Astrocyte (in vitro differentiated cells and primary cell): ENCODE results near the gene HMCES. TPM values are rescaled to one million over a fixed set of nuclear protein-coding genes. Genes with fewer than 3 reads are reported as not detected.

Source experiments
- DNase-seq: peaks from one replicate; pipeline ENCODE4 v3.0.0-alpha.2; 2010; ENCODE audit warnings: low read depth
- FAIRE-seq: peaks from 2 replicates; lab custom pipeline; 2011; peaks lifted over from hg19 to GRCh38; lab: Jason Lieb, UNC
- H2AFZ ChIP-seq: 2 replicates; pipeline ENCODE4 v1.6.0; 2012; ENCODE audit warnings: low read depth, low read length, inconsistent platforms
- H3K27ac ChIP-seq: 2 replicates; pipeline ENCODE4 v1.5.1; 2011; ENCODE audit warnings: low read depth, low read length, inconsistent platforms
- H3K27me3 ChIP-seq: 2 replicates; pipeline ENCODE4 v1.6.0; 2011; ENCODE audit warnings: low read length, inconsistent platforms; ENCODE audit not compliant: insufficient read depth
- H3K36me3 ChIP-seq: 2 replicates; pipeline ENCODE4 v1.5.1; 2011; ENCODE audit warnings: low read length, inconsistent platforms; ENCODE audit not compliant: insufficient read depth
- H3K4me1 ChIP-seq: 2 replicates; pipeline ENCODE4 v1.5.1; 2011; ENCODE audit warnings: low read length, inconsistent platforms; ENCODE audit not compliant: insufficient read depth
- H3K4me2 ChIP-seq: 2 replicates; pipeline ENCODE4 v1.6.0; 2012; ENCODE audit warnings: low read length, inconsistent platforms
- H3K4me3 ChIP-seq: 2 replicates; pipeline ENCODE4 v1.5.1; 2011; ENCODE audit warnings: low read depth, mild to moderate bottlenecking, low read length, inconsistent platforms; ENCODE audit not compliant: insufficient read depth
- H3K79me2 ChIP-seq: 2 replicates; pipeline ENCODE4 v1.6.0; 2012; ENCODE audit warnings: mild to moderate bottlenecking, low read length, inconsistent platforms; ENCODE audit not compliant: insufficient read depth
- H3K9ac ChIP-seq: 2 replicates; pipeline ENCODE4 v1.6.0; 2012; ENCODE audit warnings: mild to moderate bottlenecking, low read length, inconsistent platforms
- H3K9me3 ChIP-seq: 2 replicates; pipeline ENCODE4 v1.5.1; 2012; ENCODE audit warnings: low read depth, mild to moderate bottlenecking, low read length, inconsistent platforms; ENCODE audit not compliant: insufficient read depth
- H4K20me1 ChIP-seq: 2 replicates; pipeline ENCODE4 v1.6.0; 2012; ENCODE audit warnings: low read length, inconsistent platforms; ENCODE audit not compliant: insufficient read depth
- H3K27ac Mint-ChIP-seq: one replicate; pipeline ENCODE4 v1.8.0; 2021; ENCODE audit warnings: mild to moderate bottlenecking, mixed read lengths; ENCODE audit not compliant: unreplicated experiment
- H3K27me3 Mint-ChIP-seq: one replicate; pipeline ENCODE4 v1.8.0; 2021; ENCODE audit warnings: low read depth, mixed read lengths; ENCODE audit not compliant: unreplicated experiment
- H3K36me3 Mint-ChIP-seq: one replicate; pipeline ENCODE4 v1.8.0; 2021; ENCODE audit warnings: low read depth, mixed read lengths; ENCODE audit not compliant: unreplicated experiment
- H3K4me1 Mint-ChIP-seq: one replicate; pipeline ENCODE4 v1.8.0; 2021; ENCODE audit warnings: low read depth, mixed read lengths; ENCODE audit not compliant: unreplicated experiment
- H3K4me3 Mint-ChIP-seq: one replicate; pipeline ENCODE4 v1.8.0; 2021; ENCODE audit warnings: mild to moderate bottlenecking, moderate library complexity, mixed read lengths; ENCODE audit not compliant: unreplicated experiment
- H3K9me3 Mint-ChIP-seq: one replicate; pipeline ENCODE4 v1.8.0; 2021; ENCODE audit warnings: mild to moderate bottlenecking, mixed read lengths; ENCODE audit not compliant: unreplicated experiment
- EZH2 ChIP-seq: IDR thresholded peaks from 2 replicates; pipeline ENCODE4 v1.6.1; 2012; ENCODE audit warnings: mild to moderate bottlenecking, low read length, inconsistent platforms; ENCODE audit not compliant: insufficient read depth
- total RNA-seq: library from RNA; stranded (reverse); gene quantifications from 2 replicates; pipeline ENCODE4 v1.2.1, GENCODE V29; 2021
- TF ChIP-seq, protein P1 (sequence below): IDR thresholded peaks from 2 replicates; pipeline ENCODE4 v1.5.1; 2011; ENCODE audit warnings: low read depth, mild to moderate bottlenecking, inconsistent platforms, low read length, moderate library complexity; ENCODE audit not compliant: insufficient read depth

HMCES gene
- total RNA-seq, 1 donor from 2014 or later, result 27.4 TPM

DNA sequence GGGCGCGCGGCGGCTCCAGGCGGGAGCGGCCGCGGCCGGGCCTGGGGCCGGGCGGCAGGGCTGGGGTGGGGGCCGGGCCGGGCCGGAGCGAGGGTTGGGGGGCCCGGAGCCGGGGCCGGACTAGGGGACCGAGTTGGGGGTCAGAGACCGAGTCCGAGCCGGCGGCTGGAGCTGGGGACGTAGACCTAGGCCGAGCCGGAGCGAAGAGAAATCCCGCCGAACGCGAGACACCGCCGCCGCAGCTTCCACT, 37.3 kb downstream of the HMCES start:
- no peaks in the 10 kb centered on the region for H3K36me3 ChIP-seq
- Mint-ChIP-seq H3K4me3 (peak overlapping the region; percentile 80), H3K4me1 (peaks cover 9% of the 10 kb centered on the region), H3K27me3 (peaks cover 3% of the 10 kb centered on the region), H3K9me3 (no peaks in the 10 kb centered on the region), H3K27ac (no peak overlapping the region), H3K36me3 (peaks cover 12% of the 10 kb centered on the region)
- TF ChIP-seq, protein P1, sequence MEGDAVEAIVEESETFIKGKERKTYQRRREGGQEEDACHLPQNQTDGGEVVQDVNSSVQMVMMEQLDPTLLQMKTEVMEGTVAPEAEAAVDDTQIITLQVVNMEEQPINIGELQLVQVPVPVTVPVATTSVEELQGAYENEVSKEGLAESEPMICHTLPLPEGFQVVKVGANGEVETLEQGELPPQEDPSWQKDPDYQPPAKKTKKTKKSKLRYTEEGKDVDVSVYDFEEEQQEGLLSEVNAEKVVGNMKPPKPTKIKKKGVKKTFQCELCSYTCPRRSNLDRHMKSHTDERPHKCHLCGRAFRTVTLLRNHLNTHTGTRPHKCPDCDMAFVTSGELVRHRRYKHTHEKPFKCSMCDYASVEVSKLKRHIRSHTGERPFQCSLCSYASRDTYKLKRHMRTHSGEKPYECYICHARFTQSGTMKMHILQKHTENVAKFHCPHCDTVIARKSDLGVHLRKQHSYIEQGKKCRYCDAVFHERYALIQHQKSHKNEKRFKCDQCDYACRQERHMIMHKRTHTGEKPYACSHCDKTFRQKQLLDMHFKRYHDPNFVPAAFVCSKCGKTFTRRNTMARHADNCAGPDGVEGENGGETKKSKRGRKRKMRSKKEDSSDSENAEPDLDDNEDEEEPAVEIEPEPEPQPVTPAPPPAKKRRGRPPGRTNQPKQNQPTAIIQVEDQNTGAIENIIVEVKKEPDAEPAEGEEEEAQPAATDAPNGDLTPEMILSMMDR, result no peak
- no peak for TF ChIP-seq EZH2
- DNase-seq (no peak), FAIRE-seq (no peak)
- H3K4me3 ChIP-seq, result peak overlapping the region; percentile 96
- peaks cover 4% of the 10 kb centered on the region for H4K20me1 ChIP-seq
- H3K4me2 ChIP-seq, result peak overlapping the region; percentile 99
- H3K4me1 ChIP-seq, result peaks cover 10% of the 10 kb centered on the region
- peak overlapping the region; percentile 93 for H3K9ac ChIP-seq
- H3K27ac ChIP-seq, result peak overlapping the region; percentile 86
- peak overlapping the region; percentile 97 for H2AFZ ChIP-seq
- H3K79me2 ChIP-seq, result peaks cover 9% of the 10 kb centered on the region
- no peaks in the 10 kb centered on the region for H3K27me3 ChIP-seq
- H3K9me3 ChIP-seq, result no peaks in the 10 kb centered on the region

DNA sequence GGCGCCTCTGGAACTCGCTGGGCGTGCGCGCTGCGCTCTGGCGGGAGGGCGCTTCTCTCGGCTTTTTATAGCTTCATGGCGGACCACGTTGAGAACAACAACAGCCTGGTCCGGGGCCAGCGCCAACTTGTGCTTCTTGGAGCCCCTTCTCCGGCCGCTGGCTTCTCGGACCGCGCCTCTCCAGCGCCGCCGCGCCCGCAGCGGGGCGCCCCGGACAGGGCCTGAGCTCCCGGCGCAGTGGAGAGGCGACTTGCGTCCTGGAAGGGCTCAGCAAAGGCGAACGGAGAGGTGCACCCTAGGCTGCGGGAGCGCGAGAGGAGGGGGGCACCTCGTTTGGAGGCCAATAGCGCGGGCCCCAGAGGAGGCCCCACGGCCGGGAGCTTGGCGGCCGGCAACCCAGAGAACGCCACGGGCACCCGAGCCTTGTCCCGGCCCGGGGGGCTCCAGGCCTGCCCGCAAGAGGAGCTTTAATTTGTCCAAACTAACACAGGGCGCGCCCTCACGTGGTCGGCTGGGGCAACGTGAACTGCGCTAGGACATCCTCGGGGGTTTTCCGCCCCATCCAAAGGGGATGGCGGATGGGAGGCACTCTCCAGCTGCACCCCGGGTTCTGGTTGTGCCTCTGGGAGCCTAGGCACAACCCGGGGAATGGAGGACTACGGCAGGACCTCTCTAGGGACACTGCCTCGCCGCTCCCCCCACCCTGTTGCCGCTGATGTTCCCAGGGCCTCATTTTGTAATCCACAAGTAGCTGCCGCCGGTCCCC, 37.8 kb downstream of the HMCES start:
- Histone ChIP-seq H3K4me1 (peaks cover 10% of the 10 kb centered on the region), H3K36me3 (no peaks in the 10 kb centered on the region), H3K9ac (peak overlapping the region; percentile 93), H3K9me3 (no peaks in the 10 kb centered on the region), H2AFZ (peak overlapping the region; percentile 97), H3K27me3 (no peaks in the 10 kb centered on the region), H3K4me2 (peak overlapping the region; percentile 99), H3K79me2 (peaks cover 9% of the 10 kb centered on the region), H4K20me1 (peaks cover 6% of the 10 kb centered on the region), H3K27ac (peak overlapping the region; percentile 86), H3K4me3 (peak overlapping the region; percentile 96)
- H3K4me1 Mint-ChIP-seq, result peaks cover 9% of the 10 kb centered on the region
- H3K36me3 Mint-ChIP-seq, result peaks cover 12% of the 10 kb centered on the region
- peak overlapping the region; percentile 80 for H3K4me3 Mint-ChIP-seq
- peak overlapping the region; percentile 55 for H3K27ac Mint-ChIP-seq
- H3K9me3 Mint-ChIP-seq, result no peaks in the 10 kb centered on the region
- TF ChIP-seq, protein P1, result peak; percentile 34
- TF ChIP-seq EZH2, result no peak
- DNase-seq, result peak; percentile 55
- no peak for FAIRE-seq
- H3K27me3 Mint-ChIP-seq, result peaks cover 3% of the 10 kb centered on the region

DNA sequence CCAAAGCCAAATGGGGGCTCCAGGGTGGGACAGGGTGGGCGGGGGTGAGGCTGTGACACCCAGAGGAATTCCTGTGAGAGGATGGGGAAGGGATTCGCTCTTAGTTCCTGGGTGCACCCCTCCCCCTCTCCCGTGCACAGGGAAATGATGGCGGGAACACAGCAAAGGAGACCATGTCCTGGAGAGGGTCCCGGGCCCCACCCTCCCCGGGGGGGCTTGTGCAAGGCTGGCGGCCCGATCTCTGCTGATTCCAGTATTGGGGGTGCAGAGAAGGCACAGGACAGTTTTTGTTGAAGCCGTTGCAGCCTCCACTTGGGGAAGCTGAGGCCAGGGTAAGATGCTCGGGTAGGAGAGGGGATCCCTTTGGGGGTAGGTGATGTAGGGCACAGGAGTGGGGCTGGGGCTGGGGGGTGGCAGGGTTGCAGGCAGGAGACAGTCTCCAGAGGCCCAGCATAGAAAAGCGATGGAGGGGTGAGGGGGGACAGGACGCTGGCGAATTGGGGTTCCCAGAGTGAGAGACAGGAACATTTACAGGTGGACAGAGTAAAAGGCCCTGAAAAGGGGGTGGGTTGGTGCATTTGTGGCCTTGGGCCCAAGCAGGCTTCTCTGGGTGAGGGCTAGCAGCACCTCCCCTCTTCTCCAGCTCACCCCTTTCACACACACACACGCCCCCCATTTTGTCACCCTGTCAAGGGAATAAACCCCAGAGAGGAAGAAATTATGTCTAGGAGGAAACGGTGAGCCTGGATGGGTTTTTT, 38.5 kb downstream of the HMCES start:
- Histone ChIP-seq H3K27ac (peak overlapping the region; percentile 86), H3K36me3 (no peaks in the 10 kb centered on the region), H3K9me3 (no peaks in the 10 kb centered on the region), H3K9ac (peak overlapping the region; percentile 93), H3K4me2 (peak overlapping the region; percentile 99), H3K27me3 (no peaks in the 10 kb centered on the region), H3K79me2 (peaks cover 9% of the 10 kb centered on the region), H3K4me3 (peak overlapping the region; percentile 96), H4K20me1 (peaks cover 6% of the 10 kb centered on the region), H2AFZ (peak overlapping the region; percentile 97), H3K4me1 (peaks cover 10% of the 10 kb centered on the region)
- no peak for FAIRE-seq
- H3K27me3 Mint-ChIP-seq, result no peaks in the 10 kb centered on the region
- no peak overlapping the region for H3K27ac Mint-ChIP-seq
- TF ChIP-seq, protein P1, result no peak
- TF ChIP-seq EZH2, result no peak
- peaks cover 6% of the 10 kb centered on the region for H3K4me1 Mint-ChIP-seq
- no peaks in the 10 kb centered on the region for H3K9me3 Mint-ChIP-seq
- peak overlapping the region; percentile 76 for H3K4me3 Mint-ChIP-seq
- H3K36me3 Mint-ChIP-seq, result peaks cover 12% of the 10 kb centered on the region
- DNase-seq, result no peak
